Stimulated activated CD8-positive, alpha-beta memory T cell treated with anti-CD3 and anti-CD28 coated beads, Interleukin-12 subunit alpha, Interleukin-12 subunit beta, amount 100 ng/mL, for 24 hours (primary cell): ENCODE data around the gene HS3ST6.
"Not testable (repeated sequence)": the region's sequence is repeated elsewhere in the genome, so short reads cannot be mapped to it uniquely, and the experiment has no call there.

Source experiments
- DNase-seq: peaks from one replicate; pipeline ENCODE4 v3.0.0-alpha.2; 2020; ENCODE audit errors: extremely low read depth

Gene HS3ST6

DNA sequence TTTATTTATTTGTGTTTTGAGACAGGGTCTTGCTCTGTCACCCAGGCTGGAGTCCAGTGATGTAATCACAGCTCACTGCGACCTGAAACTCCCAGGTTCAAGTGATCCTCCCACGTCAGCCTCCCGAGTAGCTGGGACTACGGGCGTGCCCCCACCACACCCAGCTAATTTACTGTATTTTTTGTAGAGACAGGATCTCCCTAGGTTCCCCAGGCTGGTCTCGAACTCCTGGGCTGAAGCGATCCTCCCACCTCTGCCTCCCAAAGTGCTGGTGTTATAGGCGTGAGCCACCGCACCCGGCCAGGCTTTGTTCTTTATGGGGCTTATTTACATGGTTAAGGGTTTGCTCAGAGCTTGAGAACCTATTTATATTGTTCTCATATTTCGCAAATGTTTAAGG, 40.4 kb downstream of the HS3ST6 start:
- no peak for DNase-seq

DNA sequence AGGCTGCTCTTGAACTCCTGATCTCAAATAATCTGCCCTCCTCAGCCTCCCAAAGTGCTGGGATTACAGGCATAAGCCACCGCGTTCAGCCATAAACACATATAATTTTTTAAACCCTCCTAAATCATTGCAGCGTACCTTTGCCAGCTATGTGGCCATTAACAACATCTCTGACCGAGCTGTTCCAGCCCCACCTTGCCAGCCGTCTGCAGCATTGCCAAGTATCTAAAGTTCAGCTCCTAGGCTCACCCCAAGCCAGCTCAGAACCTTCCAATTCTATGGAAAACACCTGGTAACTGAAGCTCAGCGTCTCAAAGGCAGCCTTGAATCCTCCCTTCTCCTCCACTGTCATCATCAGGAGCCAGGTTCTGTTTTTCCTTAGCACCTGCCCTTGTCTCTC, 41.1 kb downstream of the HS3ST6 start:
- no peak for DNase-seq

DNA sequence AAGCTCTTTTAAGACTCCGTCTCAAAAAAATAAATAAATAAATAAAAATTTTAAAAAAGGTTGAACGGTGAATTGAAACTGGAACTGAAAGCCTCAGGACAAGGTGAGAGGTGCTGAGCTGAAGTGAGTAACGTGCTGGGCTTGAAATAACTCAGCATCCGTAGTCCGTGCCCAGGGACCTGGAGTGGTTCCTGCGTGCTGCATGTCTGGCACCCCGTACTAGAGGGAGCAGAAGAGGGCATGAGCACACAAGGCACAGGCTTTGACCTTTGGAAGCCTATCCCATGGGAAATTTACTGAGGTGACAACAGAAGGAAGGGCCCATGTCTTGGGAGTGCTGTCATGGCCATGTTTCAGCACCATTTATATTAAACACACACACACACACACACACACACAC, 41.7 kb downstream of the HS3ST6 start:
- no peak for DNase-seq

DNA sequence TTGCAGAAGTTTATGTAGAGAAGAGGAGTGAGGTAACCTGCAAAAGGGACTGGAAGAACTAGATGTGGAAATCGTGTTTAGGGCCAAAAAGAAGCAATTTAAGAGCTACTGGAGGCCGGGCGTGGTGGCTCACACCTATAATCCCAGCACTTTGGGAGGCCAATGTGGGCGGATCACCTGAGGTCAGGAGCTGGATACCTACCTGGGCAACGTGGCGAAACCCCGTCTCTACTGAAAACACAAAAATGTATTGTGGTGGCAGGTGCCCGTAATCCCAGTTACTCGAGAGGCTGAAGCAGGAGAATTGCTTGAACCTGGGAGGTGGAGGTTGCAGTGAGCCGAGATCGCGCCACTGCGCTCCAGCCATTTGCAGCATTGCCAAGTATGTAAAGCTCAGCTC, 42.1 kb downstream of the HS3ST6 start:
- DNase-seq = not testable (repeated sequence)

DNA sequence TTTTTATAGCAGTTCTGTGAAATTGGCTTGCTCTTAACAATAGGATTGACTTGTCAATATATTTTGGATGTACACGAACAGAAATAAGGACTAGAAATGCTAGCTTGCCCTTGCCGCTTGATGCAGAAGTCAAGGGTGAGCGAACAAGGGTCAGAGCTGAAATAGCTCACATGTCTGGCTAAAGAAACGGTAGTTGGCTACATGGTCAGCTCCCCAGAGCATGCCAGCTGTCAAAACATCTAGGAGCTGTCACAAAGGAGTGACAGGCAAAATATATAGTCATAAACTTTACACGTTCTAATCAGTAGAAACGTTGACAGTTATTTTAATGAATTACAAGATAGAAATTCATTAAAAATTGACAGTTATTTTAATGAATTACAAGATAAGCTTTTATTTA, 43.4 kb downstream of the HS3ST6 start:
- no peak for DNase-seq

DNA sequence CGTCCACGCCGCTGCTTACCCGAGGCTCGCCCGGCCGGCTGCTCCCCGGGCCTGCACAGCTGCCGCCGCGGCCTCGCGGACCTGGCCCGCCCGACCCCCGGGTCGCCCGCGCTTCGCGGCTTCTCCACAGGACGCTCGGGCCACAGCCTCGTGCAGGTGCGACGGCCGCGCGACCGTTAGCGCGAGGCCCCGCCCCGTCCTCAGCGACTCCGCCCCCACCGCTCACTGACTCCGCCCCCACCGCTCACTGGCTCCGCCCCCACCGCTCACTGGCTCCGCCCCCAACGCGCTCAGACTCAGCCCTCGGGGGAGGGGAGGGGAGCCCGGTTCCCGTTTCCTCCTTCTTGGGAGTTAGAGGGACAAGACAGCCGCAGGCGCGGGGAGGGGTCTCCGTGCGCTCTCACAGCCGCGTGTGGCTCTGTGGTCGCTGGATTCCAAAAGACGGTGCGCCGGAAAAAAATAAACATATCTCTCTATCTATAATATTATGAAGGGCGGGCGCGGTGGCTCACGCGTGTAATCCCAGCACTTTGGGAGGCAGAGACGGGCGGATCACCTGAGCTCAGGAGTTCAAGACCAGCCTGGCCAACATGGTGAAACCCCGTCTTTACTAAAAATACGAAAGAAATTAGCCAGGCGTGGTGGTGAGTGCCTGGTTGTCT, 46.1 kb downstream of the HS3ST6 start, which contains the start of gene MEIOB:
MEIOB (minus strand) TSS at position 191 of the 662 bp plus-strand sequence. CDS start 3,989 bp downstream, outside the sequence.
- DNase-seq = no peak

DNA sequence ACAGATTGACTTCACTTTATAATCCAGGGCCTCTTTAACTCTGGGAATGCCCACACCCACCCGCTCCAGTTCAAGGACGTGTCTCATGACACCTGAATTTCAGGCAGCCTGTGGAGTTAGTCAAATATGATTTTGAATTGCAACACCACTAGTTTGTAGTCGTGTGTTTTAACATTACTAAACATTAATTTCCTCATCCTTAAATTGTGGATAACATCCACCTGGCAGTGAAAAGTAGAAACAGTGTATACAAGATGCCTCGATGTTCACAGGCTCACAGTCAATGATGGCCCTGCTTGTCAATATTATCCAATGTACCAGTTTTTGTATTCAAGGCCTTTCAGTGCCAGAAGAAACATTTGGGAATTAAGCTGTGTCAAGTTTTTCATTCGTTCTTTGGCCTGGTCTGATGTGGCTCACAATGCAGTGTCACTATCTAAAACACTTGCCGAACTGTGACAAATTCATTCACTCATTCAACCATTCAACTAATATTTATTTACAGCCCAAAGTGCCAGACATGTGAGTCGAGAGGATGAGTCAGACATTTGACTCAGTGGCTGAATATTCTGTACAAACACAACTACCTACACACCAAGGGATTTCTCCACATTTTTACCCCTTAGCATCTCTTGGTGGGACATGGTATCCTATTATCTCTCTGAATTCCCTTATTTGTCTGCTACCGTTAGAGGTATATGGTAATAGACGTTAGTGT, 47.7 kb downstream of the HS3ST6 start:
- no peak for DNase-seq

DNA sequence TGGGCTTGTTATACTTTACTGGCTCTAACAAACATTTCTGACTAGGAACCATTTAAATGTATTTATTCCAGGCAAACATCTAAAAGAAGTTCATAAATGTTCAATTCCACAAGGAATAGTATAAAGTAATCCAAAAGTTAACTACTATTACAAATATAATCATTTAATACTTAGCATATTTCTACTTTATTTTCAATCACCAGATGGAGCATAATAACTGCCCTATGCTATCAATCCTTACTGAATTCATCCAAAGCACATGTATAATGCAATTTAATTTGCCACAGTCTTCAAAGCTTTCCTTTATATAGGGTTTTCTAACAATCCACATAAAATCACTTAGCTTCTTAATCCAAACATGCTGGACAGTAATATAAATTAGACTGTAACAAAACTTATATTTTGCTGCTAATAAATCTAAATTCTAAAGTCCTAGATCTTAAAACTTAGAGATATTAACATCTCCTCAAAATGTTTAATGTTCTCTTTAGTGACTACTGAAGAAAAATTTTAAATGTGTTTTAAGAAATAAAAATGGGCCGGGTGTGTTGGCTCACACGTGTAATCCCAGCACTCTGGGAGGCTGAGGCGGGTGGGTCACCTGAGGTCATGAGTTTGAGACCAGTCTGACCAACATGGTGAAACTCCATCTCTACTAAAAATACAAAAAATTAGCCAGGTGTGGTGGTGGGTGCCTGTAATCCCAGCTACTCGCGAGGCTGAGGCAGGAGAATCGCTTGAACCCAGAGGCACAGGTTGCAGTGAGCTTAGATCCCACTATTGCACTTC, 52.1 kb downstream of the HS3ST6 start:
- DNase-seq = no peak

DNA sequence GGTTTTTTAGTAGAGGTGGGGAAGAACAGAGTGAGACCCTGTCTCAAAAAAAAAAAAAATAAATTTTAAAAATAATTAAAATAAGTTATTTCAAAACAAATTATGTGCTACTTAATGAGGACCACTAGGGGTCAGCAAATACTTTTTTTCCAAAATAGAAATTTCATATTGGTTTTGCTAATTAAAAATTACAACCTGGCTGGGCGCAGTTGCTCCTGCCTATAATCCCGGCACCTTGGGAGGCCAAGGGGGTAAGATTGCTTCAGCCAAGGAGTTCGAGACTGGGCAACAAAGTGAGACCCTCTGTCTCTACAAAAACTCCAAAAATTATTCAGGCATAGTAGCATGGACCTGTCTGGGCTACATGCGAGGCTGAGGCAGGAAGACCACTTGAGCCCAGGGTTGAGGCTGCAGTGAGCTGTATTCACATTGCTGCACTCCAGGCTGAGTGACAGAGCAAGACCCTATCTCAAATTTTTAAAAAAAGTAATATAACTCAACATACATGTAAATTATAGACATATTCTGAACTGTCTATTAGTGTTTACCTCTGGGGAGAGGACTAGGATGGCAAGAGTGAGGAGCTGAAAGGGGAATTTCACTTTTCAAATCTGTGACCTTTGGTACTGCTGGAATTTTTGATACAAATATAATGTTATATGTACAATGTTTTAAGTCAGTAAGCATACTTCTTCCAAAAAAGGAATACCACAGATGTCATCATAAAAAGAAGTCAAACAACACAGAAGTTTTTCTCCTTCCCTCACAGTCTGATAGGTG, 54.3 kb downstream of the HS3ST6 start:
- DNase-seq = no peak

DNA sequence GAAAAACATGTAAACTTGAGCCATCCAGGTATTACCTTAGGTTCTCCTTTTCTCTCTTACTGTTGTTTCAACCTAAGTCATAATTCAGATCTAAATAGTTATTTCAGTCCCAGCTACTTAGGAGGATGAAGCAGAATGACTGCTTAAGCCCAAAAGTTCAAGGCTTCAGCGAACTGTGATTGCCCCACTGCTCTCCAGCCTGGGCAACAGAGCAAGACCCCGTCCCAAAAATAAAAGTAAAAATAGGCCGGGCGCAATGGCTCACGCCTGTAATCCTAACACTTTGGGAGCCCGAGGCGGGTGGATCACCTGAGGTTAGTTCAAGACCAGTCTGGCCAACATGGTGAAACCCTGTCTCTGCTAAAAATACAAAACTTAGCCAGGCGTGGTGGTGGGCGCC, 55.8 kb downstream of the HS3ST6 start:
- DNase-seq = no peak

DNA sequence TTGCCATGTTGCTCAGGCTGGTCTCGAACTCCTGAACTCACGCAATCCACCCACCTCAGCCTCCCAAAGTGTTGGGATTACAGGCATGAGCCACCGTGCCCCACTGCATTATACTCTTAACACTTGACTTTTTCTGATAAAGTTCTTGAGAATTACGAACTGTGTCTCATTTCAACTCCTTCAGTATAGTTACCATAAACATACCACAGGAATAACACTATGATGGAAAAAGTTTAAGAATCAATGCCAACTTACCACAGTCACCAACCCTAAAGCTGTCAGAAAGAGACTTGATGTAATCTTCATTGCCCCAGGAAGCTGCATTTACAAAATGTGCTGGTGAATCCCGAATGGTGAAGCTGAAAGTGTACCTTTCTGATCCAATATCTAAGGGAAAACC, 56.5 kb downstream of the HS3ST6 start:
- no peak for DNase-seq
